IMR-90 (cell line): ENCODE results near the gene RNF133.

Source experiments
- BHLHE40 ChIP-seq: fragments of 150-350 bp; IDR thresholded peaks from 2 replicates; pipeline ENCODE4 v1.6.1; 2016; ENCODE audit warnings: mild to moderate bottlenecking, low read depth, low read length
- CEBPB ChIP-seq: IDR thresholded peaks from 2 replicates; pipeline ENCODE4 v1.6.1; 2012; ENCODE audit warnings: low read depth, low read length, improper control_type of control experiment
- CTCF ChIP-seq: conservative IDR thresholded peaks from 2 replicates; pipeline ENCODE4 v1.5.1; 2012; ENCODE audit warnings: mild to moderate bottlenecking, low read depth, low read length, improper control_type of control experiment
- ELK1 ChIP-seq: fragments of 150-350 bp; IDR thresholded peaks from 2 replicates; pipeline ENCODE4 v1.6.1; 2016; ENCODE audit warnings: low read depth, mild to moderate bottlenecking, low read length, moderate library complexity, borderline replicate concordance
- FOS ChIP-seq: fragments of 150-350 bp; IDR thresholded peaks from 2 replicates; pipeline ENCODE4 v1.6.1; 2016; ENCODE audit warnings: low read depth, low read length
- MAFK ChIP-seq: IDR thresholded peaks from 2 replicates; pipeline ENCODE4 v1.6.1; 2012; ENCODE audit warnings: low read depth, low read length, improper control_type of control experiment
- MAZ ChIP-seq: IDR thresholded peaks from 2 replicates; pipeline ENCODE4 v1.6.1; 2012; ENCODE audit warnings: low read depth, mild to moderate bottlenecking, low read length, improper control_type of control experiment, moderate library complexity, borderline replicate concordance
- MXI1 ChIP-seq: IDR thresholded peaks from 2 replicates; pipeline ENCODE4 v1.6.1; 2012; ENCODE audit warnings: low read depth, mild to moderate bottlenecking, low read length, moderate library complexity, borderline replicate concordance
- POLR2A ChIP-seq: IDR thresholded peaks from 2 replicates; pipeline ENCODE4 v1.6.1; 2012; ENCODE audit warnings: mild to moderate bottlenecking, low read depth, low read length
- RAD21 ChIP-seq: IDR thresholded peaks from 2 replicates; pipeline ENCODE4 v1.6.1; 2012; ENCODE audit warnings: low read length, improper control_type of control experiment
- RCOR1 ChIP-seq: IDR thresholded peaks from 2 replicates; pipeline ENCODE4 v1.6.1; 2012; ENCODE audit warnings: mild to moderate bottlenecking, low read length, improper control_type of control experiment; ENCODE audit not compliant: insufficient replicate concordance
- RFX5 ChIP-seq: IDR thresholded peaks from 2 replicates; pipeline ENCODE4 v1.8.0; 2012; ENCODE audit warnings: low read depth, mild to moderate bottlenecking, low read length, moderate library complexity
- SMC3 ChIP-seq: fragments of 150-350 bp; IDR thresholded peaks from 2 replicates; pipeline ENCODE4 v1.6.1; 2016; ENCODE audit warnings: low read depth, mild to moderate bottlenecking, antibody characterized with exemption, low read length, moderate library complexity

GRCh38 chr7:122694697-122695096 is 4.2 kb downstream of the RNF133 start:
- TF ChIP-seq ELK1 (no peak), CTCF (no peak), RFX5 (no peak), POLR2A (no peak), RAD21 (no peak), MAFK (no peak), SMC3 (no peak), MAZ (no peak), FOS (no peak), CEBPB (no peak), BHLHE40 (no peak), RCOR1 (no peak), MXI1 (no peak)
